Measurements from ENCODE around the gene LLGL2. TPM values are rescaled to one million over a fixed set of nuclear protein-coding genes. Genes with fewer than 3 reads are reported as not detected.

LLGL2 gene
- total and polyA plus RNA-seq, 10 of the 15 experiments (the other 5 are each of a cell fraction or from before 2014, with no cell fraction given): 0.21 to 9.9 (median 4.5) TPM

DNA sequence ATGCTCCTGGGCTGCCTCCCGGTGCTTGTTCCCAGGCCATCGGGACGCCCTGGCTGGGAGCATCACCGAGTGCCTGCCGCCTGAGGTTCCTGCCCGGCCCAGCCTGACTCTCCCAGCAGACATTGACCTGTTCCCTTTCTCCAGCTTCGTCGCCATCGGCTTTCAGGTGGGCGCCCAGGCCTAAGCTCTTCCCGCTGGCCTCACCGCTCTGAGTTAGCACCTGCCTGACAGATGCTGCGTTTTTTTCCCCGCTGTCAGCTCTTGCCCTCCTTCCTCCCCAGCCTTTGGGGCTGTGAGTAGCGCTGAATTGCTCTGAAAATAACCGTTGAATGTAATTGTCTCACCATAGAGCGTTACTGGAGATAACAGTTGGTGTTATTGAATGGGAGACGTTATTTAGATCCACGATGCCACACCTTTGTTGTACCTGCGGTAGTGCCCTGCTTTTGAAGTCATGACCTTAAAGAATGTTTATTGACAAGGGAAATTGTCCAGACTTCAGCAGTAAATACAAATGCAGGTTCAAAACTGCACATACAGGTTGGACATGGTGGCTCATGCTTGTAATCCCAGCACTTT is 86.4 kb downstream of the LLGL2 start (continued):
- TF ChIP-seq, protein P1, sequence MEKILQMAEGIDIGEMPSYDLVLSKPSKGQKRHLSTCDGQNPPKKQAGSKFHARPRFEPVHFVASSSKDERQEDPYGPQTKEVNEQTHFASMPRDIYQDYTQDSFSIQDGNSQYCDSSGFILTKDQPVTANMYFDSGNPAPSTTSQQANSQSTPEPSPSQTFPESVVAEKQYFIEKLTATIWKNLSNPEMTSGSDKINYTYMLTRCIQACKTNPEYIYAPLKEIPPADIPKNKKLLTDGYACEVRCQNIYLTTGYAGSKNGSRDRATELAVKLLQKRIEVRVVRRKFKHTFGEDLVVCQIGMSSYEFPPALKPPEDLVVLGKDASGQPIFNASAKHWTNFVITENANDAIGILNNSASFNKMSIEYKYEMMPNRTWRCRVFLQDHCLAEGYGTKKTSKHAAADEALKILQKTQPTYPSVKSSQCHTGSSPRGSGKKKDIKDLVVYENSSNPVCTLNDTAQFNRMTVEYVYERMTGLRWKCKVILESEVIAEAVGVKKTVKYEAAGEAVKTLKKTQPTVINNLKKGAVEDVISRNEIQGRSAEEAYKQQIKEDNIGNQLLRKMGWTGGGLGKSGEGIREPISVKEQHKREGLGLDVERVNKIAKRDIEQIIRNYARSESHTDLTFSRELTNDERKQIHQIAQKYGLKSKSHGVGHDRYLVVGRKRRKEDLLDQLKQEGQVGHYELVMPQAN (conservative IDR thresholded peaks at IDR 0.05): no peak
- TF ChIP-seq TARDBP (IDR thresholded peaks at IDR 0.05; ENCODE audit: borderline replicate concordance): no peak
- no peak for TF ChIP-seq IRF5 (IDR thresholded peaks at IDR 0.05; ENCODE audit: borderline replicate concordance)
- TF ChIP-seq ATF3 (IDR thresholded peaks at IDR 0.05; ENCODE audit: borderline replicate concordance, extremely low read depth, low read depth, low read length): no peak

- DNase-seq (ENCODE audit: low read depth, low spot score) (no peak), FAIRE-seq (no peak), ATAC-seq (no peak)
- Histone ChIP-seq H3K4me3 (no peak overlapping the region), H4K20me1 (ENCODE audit: control insufficient read depth, insufficient read depth) (no peaks in the 10 kb centered on the region), H3K27me3 (replicated peaks in 1 of 2; ENCODE audit: control insufficient read depth in 2 of 2, insufficient read depth in 2 of 2, low read length in 1 of 2) (no peaks in the 10 kb centered on the region), H3K79me2 (ENCODE audit: control insufficient read depth, insufficient read depth, low read length) (no peaks in the 10 kb centered on the region), H3K9ac (ENCODE audit: control insufficient read depth, insufficient read depth, low read length) (no peak overlapping the region), H2AFZ (ENCODE audit: control insufficient read depth, low read depth, low read length) (no peak overlapping the region), H3K4me2 (ENCODE audit: control insufficient read depth, insufficient read depth) (no peak overlapping the region), H3K36me3 (ENCODE audit: control insufficient read depth in 2 of 2, insufficient read depth in 2 of 2, low read length in 1 of 2) (no peaks in the 10 kb centered on the region), H3K27ac (ENCODE audit: control insufficient read depth, insufficient read depth) (no peak overlapping the region), H3K4me1 (ENCODE audit: control insufficient read depth, insufficient read depth, low read length) (no peaks in the 10 kb centered on the region), H3K9me3 (replicated peaks; ENCODE audit: control insufficient read depth, insufficient read depth, low read length) (no peaks in the 10 kb centered on the region)
- ChIA-PET RAD21 (ENCODE audit: unreplicated experiment) (interaction anchor here (0.7 to 1.2 kb wide), 2 partner anchors 135 to 171 kb away, joined by 3 to 6 read pairs; no protein-coding TSS in a partner anchor), POLR2A (no interaction called here), CTCF (interaction anchor here (0.6 to 1.9 kb wide), 4 partner anchors 12 to 188 kb away, joined by 3 to 9 read pairs (median 4); partner anchors contain the start of gene SMIM5), SMC1A (ENCODE audit: uncharacterized antibody, unreplicated experiment) (no interaction called here)
- no TSS peak for BruUV-seq (replicated peaks)
- TF ChIP-seq TCF12 (IDR thresholded peaks at IDR 0.05; ENCODE audit: low read depth, low read length): no peak
- in situ Hi-C loops (cut with MboI): no loop called here
- WGBS (ENCODE audit: insufficient coverage, insufficient replicate concordance, low lambda C conversion rate, missing lambda C conversion rate): 67% methylated on average over 27 of the region's 27 CpGs
- intact Hi-C loops (cut with micrococcal nuclease; ENCODE audit: unreplicated experiment): no loop called here
Observed at GRCh38 chr17:75612906-75613626, 87.6 kb downstream of the LLGL2 start.
